GM19025 (cell line): ENCODE measurements around the gene GLMP.
"Not testable (repeated sequence)": the region's sequence is repeated elsewhere in the genome, so short reads cannot be mapped to it uniquely, and the experiment has no call there.

Experiments
- ATAC-seq: cut with Tn5 transposase; IDR thresholded peaks from one replicate; pipeline ENCODE4 v1.9.1; 2021; ENCODE audit warnings: mild to moderate bottlenecking, low read depth, moderate library complexity; ENCODE audit not compliant: unreplicated experiment

The GLMP gene

GRCh38 chr1:156295391-156295947 lies at the start of gene GLMP:
TSS of gene GLMP (minus strand) at chr1:156295679. CDS start at chr1:156295645, 34 bp downstream.
- no peak for ATAC-seq

GRCh38 chr1:156344409-156344808 lies 48.9 kb upstream of the GLMP start:
- ATAC-seq = no peak

- no peak for ATAC-seq
These were observed 46.9 kb upstream of the GLMP start for GRCh38 chr1:156342166-156342955.

- ATAC-seq = peak; percentile 85
These were observed 42.9 kb upstream of the GLMP start, which contains the start of the genes CCT3 and TSACC for GRCh38 chr1:156338180-156338976. TSS of gene CCT3 (minus strand) at chr1:156338292. CDS start at chr1:156338184, 108 bp downstream. TSS of gene TSACC (plus strand) at chr1:156338526. CDS start at chr1:156339758, 1,232 bp downstream.

- ATAC-seq = no peak
These were observed 42.4 kb upstream of the GLMP start for GRCh38 chr1:156337888-156338179.

GRCh38 chr1:156337052-156337887 lies 41.8 kb upstream of the GLMP start:
- ATAC-seq = no peak

- ATAC-seq = no peak
These were observed 40.8 kb upstream of the GLMP start for GRCh38 chr1:156336242-156336641.

- ATAC-seq = not testable (repeated sequence)
These were observed 27.7 kb upstream of the GLMP start for GRCh38 chr1:156323179-156323578.

- ATAC-seq = no peak
These were observed 25.1 kb upstream of the GLMP start for GRCh38 chr1:156320560-156320959.

- ATAC-seq = no peak
These were observed 24.2 kb upstream of the GLMP start for GRCh38 chr1:156319664-156320063.

GRCh38 chr1:156316909-156317308 lies 21.4 kb upstream of the GLMP start:
- no peak for ATAC-seq

GRCh38 chr1:156310962-156311361 lies 15.5 kb upstream of the GLMP start:
- ATAC-seq = no peak

GRCh38 chr1:156308078-156308477 lies 12.6 kb upstream of the GLMP start:
- ATAC-seq = no peak

- no peak for ATAC-seq
These were observed 9.7 kb upstream of the GLMP start for GRCh38 chr1:156305215-156305614.

- ATAC-seq = no peak
These were observed 7.8 kb upstream of the GLMP start for GRCh38 chr1:156303241-156303640.

GRCh38 chr1:156298852-156299357 lies 3.4 kb upstream of the GLMP start, which contains the start of gene VHLL:
TSS of gene VHLL (minus strand) at chr1:156299307. CDS start at chr1:156299189, 118 bp downstream.
- no peak for ATAC-seq

- no peak for ATAC-seq
These were observed 1.6 kb downstream of the GLMP start for GRCh38 chr1:156293895-156294294.

GRCh38 chr1:156293098-156293434 lies 2.4 kb downstream of the GLMP start:
- no peak for ATAC-seq

GRCh38 chr1:156291226-156292061 lies 4.0 kb downstream of the GLMP start:
- ATAC-seq = peak; percentile 60
